CD14-positive monocyte (primary cell): ENCODE results near the gene PPP1CC. TPM values are rescaled to one million over a fixed set of nuclear protein-coding genes. Genes with fewer than 3 reads are reported as not detected.
"Not testable (repeated sequence)": the region's sequence is repeated elsewhere in the genome, so short reads cannot be mapped to it uniquely, and the experiment has no call there.

Experiments used
- DNase-seq, 3 donors: peaks; one replicate each; pipeline ENCODE4 v3.0.0-alpha.2; 2011 to 2022
- H2AFZ ChIP-seq: 2 replicates; pipeline ENCODE4 v1.6.0; 2012; ENCODE audit warnings: mild to moderate bottlenecking, low read depth, low read length, inconsistent platforms; ENCODE audit not compliant: insufficient read depth, poor library complexity, severe bottlenecking
- H3K27ac ChIP-seq, 2 donors: 1 replicate in 1 of 2; 2 replicates in 1 of 2; pipeline ENCODE4 v1.5.1; 2012 to 2013; ENCODE audit warnings: low read length in 2 of 2, control low read depth in 1 of 2, inconsistent platforms in 1 of 2, low read depth in 1 of 2, mild to moderate bottlenecking in 1 of 2
- H3K27me3 ChIP-seq, 2 donors: one replicate each; pipeline versions ENCODE4 v1.6.0 to v1.6.1; 2011 to 2013; ENCODE audit warnings: low read length in 2 of 2; ENCODE audit not compliant: control insufficient read depth in 2 of 2, insufficient read depth in 2 of 2
- H3K36me3 ChIP-seq, 2 donors: replicated peaks in 1 of 2; 1 replicate in 1 of 2; 2 replicates in 1 of 2; pipeline versions ENCODE4 v1.5.1 to v1.6.1; 2012 to 2013; ENCODE audit warnings: low read length in 2 of 2, control low read depth in 1 of 2, inconsistent platforms in 1 of 2, mild to moderate bottlenecking in 1 of 2; ENCODE audit not compliant: insufficient read depth in 2 of 2, control insufficient read depth in 1 of 2
- H3K4me1 ChIP-seq, 2 donors: 1 replicate in 1 of 2; 2 replicates in 1 of 2; pipeline versions ENCODE4 v1.5.1 to v1.6.1; 2012 to 2013; ENCODE audit warnings: low read length in 2 of 2, control low read depth in 1 of 2, inconsistent platforms in 1 of 2, mild to moderate bottlenecking in 1 of 2, moderate library complexity in 1 of 2; ENCODE audit not compliant: insufficient read depth in 2 of 2, control insufficient read depth in 1 of 2
- H3K4me2 ChIP-seq: replicated peaks from 2 replicates; pipeline ENCODE3; 2012; ENCODE audit warnings: low read length, moderate library complexity, mild to moderate bottlenecking; ENCODE audit not compliant: poor library complexity, severe bottlenecking; ENCODE audit errors: extremely low read depth
- H3K4me3 ChIP-seq, 3 experiments: fragments of 200-600 bp in 1 of 3; sonication (generic) in 1 of 3; replicated peaks in 1 of 3; 1 replicate in 2 of 3; 2 replicates in 1 of 3; pipeline ENCODE4 v1.5.1; 2011 to 2013; ENCODE audit warnings: low read length in 3 of 3, mild to moderate bottlenecking in 3 of 3, control low read depth in 2 of 3, low read depth in 2 of 3, inconsistent platforms in 1 of 3, moderate library complexity in 1 of 3
- H3K79me2 ChIP-seq: 2 replicates; pipeline ENCODE4 v1.6.0; 2012; ENCODE audit warnings: mild to moderate bottlenecking, control low read depth, inconsistent platforms, low read length, moderate library complexity; ENCODE audit not compliant: insufficient read depth
- H3K9ac ChIP-seq: 2 replicates; pipeline ENCODE4 v1.6.0; 2017; ENCODE audit warnings: low read length, mild to moderate bottlenecking; ENCODE audit not compliant: insufficient read depth, poor library complexity, severe bottlenecking
- H3K9me3 ChIP-seq, 2 donors: replicated peaks in 1 of 2; 1 replicate in 1 of 2; 2 replicates in 1 of 2; pipeline versions ENCODE4 v1.5.1 to v1.6.1; 2012 to 2013; ENCODE audit warnings: low read length in 2 of 2, control low read depth in 1 of 2; ENCODE audit not compliant: control insufficient read depth in 1 of 2, insufficient read depth in 1 of 2
- H4K20me1 ChIP-seq: 2 replicates; pipeline ENCODE4 v1.6.0; 2012; ENCODE audit warnings: mild to moderate bottlenecking, low read length, control low read depth, moderate library complexity; ENCODE audit not compliant: insufficient read depth
- H3K27ac Mint-ChIP-seq, 7 donors: one replicate each; pipeline ENCODE4 v1.8.0; 2020; ENCODE audit warnings: mild to moderate bottlenecking in 7 of 7, mixed read lengths in 7 of 7, moderate library complexity in 6 of 7, inconsistent platforms in 2 of 7
- H3K27me3 Mint-ChIP-seq, 3 donors: one replicate each; pipeline ENCODE4 v1.8.0; 2021 to 2022; ENCODE audit warnings: low read depth in 3 of 3, mild to moderate bottlenecking in 3 of 3, mixed read lengths in 3 of 3, moderate library complexity in 3 of 3, inconsistent platforms in 1 of 3
- H3K36me3 Mint-ChIP-seq, 2 donors: one replicate each; pipeline ENCODE4 v1.8.0; 2020; ENCODE audit warnings: mixed read lengths in 2 of 2, inconsistent platforms in 1 of 2, mild to moderate bottlenecking in 1 of 2
- H3K4me1 Mint-ChIP-seq: one replicate; pipeline ENCODE4 v1.8.0; 2020; ENCODE audit warnings: mild to moderate bottlenecking, mixed read lengths
- H3K4me3 Mint-ChIP-seq, 2 donors: one replicate each; pipeline ENCODE4 v1.8.0; 2020; ENCODE audit warnings: mild to moderate bottlenecking in 2 of 2, mixed read lengths in 2 of 2, moderate library complexity in 1 of 2
- H3K9me3 Mint-ChIP-seq, 7 donors: one replicate each; pipeline ENCODE4 v1.8.0; 2020 to 2022; ENCODE audit warnings: mixed read lengths in 7 of 7, mild to moderate bottlenecking in 6 of 7, moderate library complexity in 6 of 7, inconsistent platforms in 2 of 7
- WGBS: methylation state at CpG from one replicate; pipeline ENCODE4 v1.1.5; 2013; ENCODE audit warnings: missing lambda C conversion rate; ENCODE audit not compliant: insufficient coverage; 5-methylcytosine and 5-hydroxymethylcytosine counted together
- intact Hi-C, 2 donors: fragments of 100-400 bp; cut with micrococcal nuclease; formaldehyde crosslinking; loops; one replicate each; pipeline versions ENCODE4 v1.15.0 to v1.15.1; 2023
- polyA plus RNA-seq, 3 donors: library from polyadenylated mRNA; depleted of rRNA in 1 of 3; unstranded in 2 of 3; stranded (reverse) in 1 of 3; fragments of 300-500 nt in 2 of 3; fragments of >200 nt in 1 of 3; fragmentation: Illumina TruSeq in 2 of 3; gene quantifications; 1 replicate in 2 of 3; 2 replicates in 1 of 3; pipeline ENCODE4 v1.2.3, GENCODE V29; 2012 to 2021
- TF ChIP-seq, protein P1 (sequence below): fragments of 200-600 bp; IDR thresholded peaks from one replicate; pipeline ENCODE4 v1.8.0; 2022; ENCODE audit warnings: antibody characterized with exemption, mild to moderate bottlenecking

Gene PPP1CC
- polyA plus RNA-seq, 3 donors = 63.2 to 139 (median 128) TPM

DNA sequence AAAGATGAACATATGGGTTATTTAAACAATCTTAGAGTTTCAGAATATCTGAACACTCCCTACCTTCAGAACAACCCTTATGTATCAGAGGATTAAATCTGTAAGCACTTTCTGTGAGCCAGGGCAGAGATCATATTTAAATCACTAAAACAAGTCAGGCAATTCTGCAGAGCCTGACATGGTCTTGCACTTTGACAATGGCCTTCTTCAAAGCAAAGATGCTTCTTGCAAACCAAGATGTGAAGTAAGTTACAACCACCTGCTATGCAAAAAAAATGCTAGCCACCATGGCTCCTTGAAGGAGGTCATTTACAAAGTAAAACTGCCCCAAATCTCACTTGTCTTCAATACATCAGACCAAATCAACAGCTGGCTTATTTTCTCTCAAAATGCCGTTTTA, 3.2 kb downstream of the PPP1CC start:
- Histone ChIP-seq H3K9ac (no peak overlapping the region), H3K27ac (peak overlapping the region in 1 of 2 donors; percentile 27), H2AFZ (no peak overlapping the region), H3K9me3 (no peaks in the 10 kb centered on the region), H3K27me3 (no peaks in the 10 kb centered on the region), H3K4me2 (peak overlapping the region; percentile 14), H3K79me2 (peaks cover 81% of the 10 kb centered on the region), H3K4me1 (peaks cover 27 to 45% of the 10 kb centered on the region in 2 donors), H3K4me3 (peak overlapping the region in 1 of 3 experiments; percentile 9), H3K36me3 (peaks cover 1 to 21% of the 10 kb centered on the region in 2 donors), H4K20me1 (peaks cover 75% of the 10 kb centered on the region)
- no peak overlapping the region for H3K4me3 Mint-ChIP-seq
- H3K27ac Mint-ChIP-seq = no peak overlapping the region
- TF ChIP-seq, protein P1, sequence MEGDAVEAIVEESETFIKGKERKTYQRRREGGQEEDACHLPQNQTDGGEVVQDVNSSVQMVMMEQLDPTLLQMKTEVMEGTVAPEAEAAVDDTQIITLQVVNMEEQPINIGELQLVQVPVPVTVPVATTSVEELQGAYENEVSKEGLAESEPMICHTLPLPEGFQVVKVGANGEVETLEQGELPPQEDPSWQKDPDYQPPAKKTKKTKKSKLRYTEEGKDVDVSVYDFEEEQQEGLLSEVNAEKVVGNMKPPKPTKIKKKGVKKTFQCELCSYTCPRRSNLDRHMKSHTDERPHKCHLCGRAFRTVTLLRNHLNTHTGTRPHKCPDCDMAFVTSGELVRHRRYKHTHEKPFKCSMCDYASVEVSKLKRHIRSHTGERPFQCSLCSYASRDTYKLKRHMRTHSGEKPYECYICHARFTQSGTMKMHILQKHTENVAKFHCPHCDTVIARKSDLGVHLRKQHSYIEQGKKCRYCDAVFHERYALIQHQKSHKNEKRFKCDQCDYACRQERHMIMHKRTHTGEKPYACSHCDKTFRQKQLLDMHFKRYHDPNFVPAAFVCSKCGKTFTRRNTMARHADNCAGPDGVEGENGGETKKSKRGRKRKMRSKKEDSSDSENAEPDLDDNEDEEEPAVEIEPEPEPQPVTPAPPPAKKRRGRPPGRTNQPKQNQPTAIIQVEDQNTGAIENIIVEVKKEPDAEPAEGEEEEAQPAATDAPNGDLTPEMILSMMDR = no peak
- peaks cover 0 to 3% (median 0%) of the 10 kb centered on the region in 7 donors for H3K9me3 Mint-ChIP-seq
- intact Hi-C loops = no loop called here
- H3K27me3 Mint-ChIP-seq = peaks cover 0 to 5% (median 2%) of the 10 kb centered on the region in 3 donors
- no CpG with 5 or more reads among the region's 1 CpG for WGBS
- DNase-seq = no peak
- peaks cover 53% of the 10 kb centered on the region for H3K4me1 Mint-ChIP-seq
- H3K36me3 Mint-ChIP-seq = peaks cover 18 to 24% of the 10 kb centered on the region in 2 donors

DNA sequence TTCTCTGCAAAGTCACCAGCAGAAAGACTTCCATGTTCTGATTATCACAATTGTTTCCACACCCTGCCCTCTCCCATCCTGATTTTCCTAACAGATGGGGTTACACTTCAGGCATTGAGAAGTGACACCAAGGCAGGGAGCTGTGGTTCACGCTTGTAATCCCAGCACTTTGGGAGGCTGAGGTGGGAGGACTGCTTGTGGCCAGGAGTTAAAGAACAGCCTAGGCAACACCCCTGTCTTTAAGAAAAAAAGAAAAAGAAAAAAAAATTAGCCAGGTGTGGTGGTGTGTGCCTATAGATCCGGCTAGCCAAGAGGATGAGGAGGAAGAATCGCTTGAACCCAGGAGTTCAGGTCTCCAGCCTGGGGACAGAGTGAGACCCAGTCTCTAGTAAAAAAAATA, 5.2 kb downstream of the PPP1CC start:
- no peak overlapping the region for H3K9ac ChIP-seq
- no peak overlapping the region for H3K4me3 ChIP-seq
- Mint-ChIP-seq H3K27ac (peak overlapping the region in 4 of 7 donors; percentile 33 to 85 (median 67)), H3K9me3 (peaks cover 0 to 2% (median 0%) of the 10 kb centered on the region in 7 donors), H3K4me3 (no peak overlapping the region), H3K36me3 (peaks cover 22 to 31% of the 10 kb centered on the region in 2 donors), H3K27me3 (no peaks in the 10 kb centered on the region), H3K4me1 (peaks cover 55% of the 10 kb centered on the region)
- H3K4me1 ChIP-seq = peaks cover 34 to 48% of the 10 kb centered on the region in 2 donors
- TF ChIP-seq, protein P1 = no peak
- WGBS = 100% methylated on average over 1 of the region's 3 CpGs
- peaks cover 100% of the 10 kb centered on the region for H3K79me2 ChIP-seq
- intact Hi-C loops = no loop called here
- DNase-seq = no peak
- H4K20me1 ChIP-seq = peaks cover 94% of the 10 kb centered on the region
- no peak overlapping the region for H2AFZ ChIP-seq
- no peaks in the 10 kb centered on the region for H3K27me3 ChIP-seq
- no peaks in the 10 kb centered on the region for H3K9me3 ChIP-seq
- H3K27ac ChIP-seq = peak overlapping the region in 1 of 2 donors; percentile 33
- H3K36me3 ChIP-seq = peaks cover 9 to 32% of the 10 kb centered on the region in 2 donors
- no peak overlapping the region for H3K4me2 ChIP-seq

DNA sequence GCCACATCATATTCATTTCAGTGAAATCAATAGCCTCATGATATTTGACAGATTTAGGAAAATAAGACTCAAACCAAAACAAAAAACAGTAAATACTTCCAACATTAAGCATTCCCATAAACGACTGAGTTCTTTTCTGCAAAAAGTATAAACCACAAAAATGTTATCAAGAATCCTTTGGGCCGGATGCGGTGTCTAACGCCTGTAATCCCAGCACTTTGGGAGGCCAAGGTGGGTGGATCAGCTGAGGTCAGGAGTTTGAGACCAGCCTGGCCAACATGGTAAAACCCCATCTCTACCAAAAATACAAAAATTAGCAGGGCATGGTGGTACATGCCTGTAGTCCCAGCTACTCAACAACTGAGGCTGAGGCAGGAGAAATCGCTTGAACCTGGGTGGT, 5.7 kb downstream of the PPP1CC start:
- H3K27me3 Mint-ChIP-seq, H3K4me3 Mint-ChIP-seq, DNase-seq, H3K9me3 ChIP-seq, H2AFZ ChIP-seq, H3K9me3 Mint-ChIP-seq, H3K9ac ChIP-seq, H3K27ac ChIP-seq, H3K4me3 ChIP-seq, H3K4me2 ChIP-seq, H3K27me3 ChIP-seq, intact Hi-C loops: not testable (repeated sequence)
- WGBS = no CpG with 5 or more reads among the region's 5 CpGs
- peak overlapping the region in 1 of 7 donors; percentile 60 for H3K27ac Mint-ChIP-seq
- peaks cover 56% of the 10 kb centered on the region for H3K4me1 Mint-ChIP-seq
- peaks cover 9 to 37% of the 10 kb centered on the region in 2 donors for H3K36me3 ChIP-seq
- peaks cover 25 to 36% of the 10 kb centered on the region in 2 donors for H3K36me3 Mint-ChIP-seq
- peaks cover 98% of the 10 kb centered on the region for H4K20me1 ChIP-seq
- peaks cover 34 to 48% of the 10 kb centered on the region in 2 donors for H3K4me1 ChIP-seq
- peaks cover 100% of the 10 kb centered on the region for H3K79me2 ChIP-seq
